ENCODE measurements around the gene PLLP.

The PLLP gene

GRCh38 chr16:57235128-57236021, 49.1 kb downstream of the PLLP start:
- Histone ChIP-seq H3K4me2 (ENCODE audit: low read length) (no peak overlapping the region), H4K8ac (ENCODE audit: low read depth, low read length) (no peak overlapping the region), H3K79me1 (ENCODE audit: low read length) (no peaks in the 10 kb centered on the region), H3K36me3 (ENCODE audit: control insufficient read depth, insufficient read depth, low read length) (peaks cover 2% of the 10 kb centered on the region), H3K56ac (ENCODE audit: low read length) (no peak overlapping the region), H3K23ac (ENCODE audit: low read length) (no peak overlapping the region), H3K79me2 (ENCODE audit: control insufficient read depth, insufficient read depth, low read length) (no peaks in the 10 kb centered on the region), H3K4me1 (ENCODE audit: control insufficient read depth, low read depth, low read length) (no peaks in the 10 kb centered on the region), H2BK5ac (ENCODE audit: low read length) (no peak overlapping the region), H3K27ac (ENCODE audit: low read depth, low read length) (no peak overlapping the region), H2BK15ac (replicated peaks; ENCODE audit: low read depth) (no peak overlapping the region), H3K18ac (ENCODE audit: low read length) (no peak overlapping the region), H3K9ac (ENCODE audit: low read length) (no peak overlapping the region), H2BK120ac (ENCODE audit: low read depth, low read length) (no peak overlapping the region), H3K27me3 (ENCODE audit: insufficient read depth, low read length, poor library complexity) (no peaks in the 10 kb centered on the region), H4K5ac (ENCODE audit: low read length) (no peak overlapping the region), H3K4me3 (ENCODE audit: low read length) (no peak overlapping the region), H2AK5ac (ENCODE audit: low read length) (no peak overlapping the region), H3K4ac (ENCODE audit: low read depth, low read length) (no peak overlapping the region)
- peak; percentile 38 for DNase-seq
- no CpG with 5 or more reads among the region's 8 CpGs for WGBS (ENCODE audit: extremely low coverage, insufficient coverage, low lambda C conversion rate)

- H3K23ac ChIP-seq (ENCODE audit: low read length), result no peak overlapping the region
- no peak overlapping the region for H3K4me2 ChIP-seq (ENCODE audit: low read length)
- no peaks in the 10 kb centered on the region for H3K4me1 ChIP-seq (ENCODE audit: control insufficient read depth, low read depth, low read length)
- H3K18ac ChIP-seq (ENCODE audit: low read length), result no peak overlapping the region
- no peak overlapping the region for H4K8ac ChIP-seq (ENCODE audit: low read depth, low read length)
- no peaks in the 10 kb centered on the region for H3K79me2 ChIP-seq (ENCODE audit: control insufficient read depth, insufficient read depth, low read length)
- no peak overlapping the region for H2AK5ac ChIP-seq (ENCODE audit: low read length)
- no peak overlapping the region for H3K4me3 ChIP-seq (ENCODE audit: low read length)
- no peak overlapping the region for H3K9ac ChIP-seq (ENCODE audit: low read length)
- H3K36me3 ChIP-seq (ENCODE audit: control insufficient read depth, insufficient read depth, low read length), result peaks cover 2% of the 10 kb centered on the region
- H3K27ac ChIP-seq (ENCODE audit: low read depth, low read length), result no peak overlapping the region
- no peak overlapping the region for H2BK120ac ChIP-seq (ENCODE audit: low read depth, low read length)
- H3K56ac ChIP-seq (ENCODE audit: low read length), result no peak overlapping the region
- H3K27me3 ChIP-seq (ENCODE audit: insufficient read depth, low read length, poor library complexity), result no peaks in the 10 kb centered on the region
- DNase-seq, result no peak
- H3K4ac ChIP-seq (ENCODE audit: low read depth, low read length), result no peak overlapping the region
- H3K79me1 ChIP-seq (ENCODE audit: low read length), result no peaks in the 10 kb centered on the region
- no peak overlapping the region for H2BK5ac ChIP-seq (ENCODE audit: low read length)
- H4K5ac ChIP-seq (ENCODE audit: low read length), result no peak overlapping the region
- no peak overlapping the region for H2BK15ac ChIP-seq (replicated peaks; ENCODE audit: low read depth)
These were observed 49.8 kb downstream of the PLLP start for GRCh38 chr16:57234707-57235092.

GRCh38 chr16:57233944-57234706, 50.3 kb downstream of the PLLP start:
- H2AK5ac ChIP-seq (ENCODE audit: low read length), result no peak overlapping the region
- no peak overlapping the region for H2BK120ac ChIP-seq (ENCODE audit: low read depth, low read length)
- no peak for DNase-seq
- H3K23ac ChIP-seq (ENCODE audit: low read length), result no peak overlapping the region
- H3K56ac ChIP-seq (ENCODE audit: low read length), result no peak overlapping the region
- H3K9ac ChIP-seq (ENCODE audit: low read length), result no peak overlapping the region
- no peaks in the 10 kb centered on the region for H3K27me3 ChIP-seq (ENCODE audit: insufficient read depth, low read length, poor library complexity)
- no peak overlapping the region for H3K18ac ChIP-seq (ENCODE audit: low read length)
- no peak overlapping the region for H4K8ac ChIP-seq (ENCODE audit: low read depth, low read length)
- H3K36me3 ChIP-seq (ENCODE audit: control insufficient read depth, insufficient read depth, low read length), result peaks cover 2% of the 10 kb centered on the region
- H2BK5ac ChIP-seq (ENCODE audit: low read length), result no peak overlapping the region
- H3K4ac ChIP-seq (ENCODE audit: low read depth, low read length), result no peak overlapping the region
- no peaks in the 10 kb centered on the region for H3K79me1 ChIP-seq (ENCODE audit: low read length)
- no CpG with 5 or more reads among the region's 9 CpGs for WGBS (ENCODE audit: extremely low coverage, insufficient coverage, low lambda C conversion rate)
- H2BK15ac ChIP-seq (replicated peaks; ENCODE audit: low read depth), result no peak overlapping the region
- no peaks in the 10 kb centered on the region for H3K4me1 ChIP-seq (ENCODE audit: control insufficient read depth, low read depth, low read length)
- H3K4me2 ChIP-seq (ENCODE audit: low read length), result no peak overlapping the region
- H3K27ac ChIP-seq (ENCODE audit: low read depth, low read length), result no peak overlapping the region
- H4K5ac ChIP-seq (ENCODE audit: low read length), result no peak overlapping the region
- H3K4me3 ChIP-seq (ENCODE audit: low read length), result no peak overlapping the region
- H3K79me2 ChIP-seq (ENCODE audit: control insufficient read depth, insufficient read depth, low read length), result no peaks in the 10 kb centered on the region

GRCh38 chr16:57231821-57232350, 52.6 kb downstream of the PLLP start:
- H3K79me2 ChIP-seq (ENCODE audit: control insufficient read depth, insufficient read depth, low read length), result no peaks in the 10 kb centered on the region
- DNase-seq, result no peak
- no peak overlapping the region for H2AK5ac ChIP-seq (ENCODE audit: low read length)
- no peak overlapping the region for H3K4me3 ChIP-seq (ENCODE audit: low read length)
- H3K9ac ChIP-seq (ENCODE audit: low read length), result no peak overlapping the region
- no peaks in the 10 kb centered on the region for H3K79me1 ChIP-seq (ENCODE audit: low read length)
- WGBS (ENCODE audit: extremely low coverage, insufficient coverage, low lambda C conversion rate), result no CpG with 5 or more reads among the region's 3 CpGs
- no peak overlapping the region for H2BK120ac ChIP-seq (ENCODE audit: low read depth, low read length)
- no peak overlapping the region for H3K23ac ChIP-seq (ENCODE audit: low read length)
- no peak overlapping the region for H3K4me2 ChIP-seq (ENCODE audit: low read length)
- H3K56ac ChIP-seq (ENCODE audit: low read length), result no peak overlapping the region
- no peaks in the 10 kb centered on the region for H3K27me3 ChIP-seq (ENCODE audit: insufficient read depth, low read length, poor library complexity)
- H2BK15ac ChIP-seq (replicated peaks; ENCODE audit: low read depth), result no peak overlapping the region
- no peak overlapping the region for H3K27ac ChIP-seq (ENCODE audit: low read depth, low read length)
- no peak overlapping the region for H4K5ac ChIP-seq (ENCODE audit: low read length)
- H3K4me1 ChIP-seq (ENCODE audit: control insufficient read depth, low read depth, low read length), result no peaks in the 10 kb centered on the region
- peaks cover 2% of the 10 kb centered on the region for H3K36me3 ChIP-seq (ENCODE audit: control insufficient read depth, insufficient read depth, low read length)
- H3K18ac ChIP-seq (ENCODE audit: low read length), result no peak overlapping the region
- H2BK5ac ChIP-seq (ENCODE audit: low read length), result no peak overlapping the region
- no peak overlapping the region for H3K4ac ChIP-seq (ENCODE audit: low read depth, low read length)
- H4K8ac ChIP-seq (ENCODE audit: low read depth, low read length), result no peak overlapping the region

GRCh38 chr16:57229079-57229478, 55.4 kb downstream of the PLLP start:
- no CpG with 5 or more reads among the region's 1 CpG for WGBS (ENCODE audit: extremely low coverage, insufficient coverage, low lambda C conversion rate)

More at GRCh38 chr16:57229079-57229478, 55.4 kb downstream of the PLLP start:
- no peak overlapping the region for H2BK120ac ChIP-seq (ENCODE audit: low read depth, low read length)
- no peak overlapping the region for H3K18ac ChIP-seq (ENCODE audit: low read length)
- H3K27ac ChIP-seq (ENCODE audit: low read depth, low read length), result no peak overlapping the region
- H3K4me1 ChIP-seq (ENCODE audit: control insufficient read depth, low read depth, low read length), result no peaks in the 10 kb centered on the region
- H3K4me3 ChIP-seq (ENCODE audit: low read length), result no peak overlapping the region
- no peak overlapping the region for H3K4me2 ChIP-seq (ENCODE audit: low read length)
- no peak overlapping the region for H2AK5ac ChIP-seq (ENCODE audit: low read length)
- no peak overlapping the region for H3K23ac ChIP-seq (ENCODE audit: low read length)
- no peak for DNase-seq
- H4K8ac ChIP-seq (ENCODE audit: low read depth, low read length), result no peak overlapping the region
- H3K79me1 ChIP-seq (ENCODE audit: low read length), result no peaks in the 10 kb centered on the region
- no peak overlapping the region for H3K9ac ChIP-seq (ENCODE audit: low read length)
- no peak overlapping the region for H3K4ac ChIP-seq (ENCODE audit: low read depth, low read length)
- H2BK15ac ChIP-seq (replicated peaks; ENCODE audit: low read depth), result no peak overlapping the region
- no peak overlapping the region for H3K56ac ChIP-seq (ENCODE audit: low read length)
- no peak overlapping the region for H2BK5ac ChIP-seq (ENCODE audit: low read length)
- H3K27me3 ChIP-seq (ENCODE audit: insufficient read depth, low read length, poor library complexity), result no peaks in the 10 kb centered on the region
- no peaks in the 10 kb centered on the region for H3K79me2 ChIP-seq (ENCODE audit: control insufficient read depth, insufficient read depth, low read length)
- H3K36me3 ChIP-seq (ENCODE audit: control insufficient read depth, insufficient read depth, low read length), result peaks cover 2% of the 10 kb centered on the region
- no peak overlapping the region for H4K5ac ChIP-seq (ENCODE audit: low read length)

All from mesendoderm (in vitro differentiated cells).